ENCODE data around the gene CDHR3. TPM values are rescaled to one million over a fixed set of nuclear protein-coding genes. Genes with fewer than 3 reads are reported as not detected.

The CDHR3 gene
- total RNA-seq, 1 donor from 2014 or later, result 5.4 TPM

- no peaks in the 10 kb centered on the region for H3K27me3 Mint-ChIP-seq (ENCODE audit: low read depth)
- no peaks in the 10 kb centered on the region for H3K36me3 Mint-ChIP-seq (ENCODE audit: low read depth)
- H3K4me3 Mint-ChIP-seq, result no peak overlapping the region
- no peak overlapping the region for H3K27ac Mint-ChIP-seq (ENCODE audit: unreplicated experiment)
- no peaks in the 10 kb centered on the region for H3K9me3 Mint-ChIP-seq
- no peak for DNase-seq (ENCODE audit: low read depth, low spot score)
- H3K4me1 Mint-ChIP-seq, result peaks cover 31% of the 10 kb centered on the region
- TF ChIP-seq, protein P1, sequence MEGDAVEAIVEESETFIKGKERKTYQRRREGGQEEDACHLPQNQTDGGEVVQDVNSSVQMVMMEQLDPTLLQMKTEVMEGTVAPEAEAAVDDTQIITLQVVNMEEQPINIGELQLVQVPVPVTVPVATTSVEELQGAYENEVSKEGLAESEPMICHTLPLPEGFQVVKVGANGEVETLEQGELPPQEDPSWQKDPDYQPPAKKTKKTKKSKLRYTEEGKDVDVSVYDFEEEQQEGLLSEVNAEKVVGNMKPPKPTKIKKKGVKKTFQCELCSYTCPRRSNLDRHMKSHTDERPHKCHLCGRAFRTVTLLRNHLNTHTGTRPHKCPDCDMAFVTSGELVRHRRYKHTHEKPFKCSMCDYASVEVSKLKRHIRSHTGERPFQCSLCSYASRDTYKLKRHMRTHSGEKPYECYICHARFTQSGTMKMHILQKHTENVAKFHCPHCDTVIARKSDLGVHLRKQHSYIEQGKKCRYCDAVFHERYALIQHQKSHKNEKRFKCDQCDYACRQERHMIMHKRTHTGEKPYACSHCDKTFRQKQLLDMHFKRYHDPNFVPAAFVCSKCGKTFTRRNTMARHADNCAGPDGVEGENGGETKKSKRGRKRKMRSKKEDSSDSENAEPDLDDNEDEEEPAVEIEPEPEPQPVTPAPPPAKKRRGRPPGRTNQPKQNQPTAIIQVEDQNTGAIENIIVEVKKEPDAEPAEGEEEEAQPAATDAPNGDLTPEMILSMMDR (conservative IDR thresholded peaks at IDR 0.05), result no peak
Measured at GRCh38 chr7:106068538-106068961, 105.5 kb downstream of the CDHR3 start.

DNA sequence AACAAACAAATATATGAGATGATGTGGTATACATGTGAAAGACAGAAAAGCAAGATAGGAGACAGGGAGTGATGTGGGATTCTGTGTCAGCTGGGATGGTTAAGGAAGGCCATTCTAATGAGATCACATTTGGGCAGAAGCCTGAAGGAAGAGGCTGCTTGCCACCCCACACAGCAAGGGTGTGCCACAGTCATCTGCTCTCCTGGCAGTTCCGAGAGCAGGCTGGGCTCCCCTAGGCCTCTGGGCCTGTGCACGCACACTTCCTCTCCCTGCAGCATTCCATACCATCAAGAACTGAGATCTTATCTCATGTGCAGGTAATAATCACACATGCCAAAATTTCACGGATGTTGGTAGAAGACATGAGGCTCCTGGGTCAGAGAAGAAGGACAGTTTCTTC, 105.9 kb downstream of the CDHR3 start:
- H3K4me1 Mint-ChIP-seq, result peaks cover 28% of the 10 kb centered on the region
- H3K36me3 Mint-ChIP-seq (ENCODE audit: low read depth), result no peaks in the 10 kb centered on the region
- TF ChIP-seq, protein P1 (conservative IDR thresholded peaks at IDR 0.05), result no peak
- no peaks in the 10 kb centered on the region for H3K9me3 Mint-ChIP-seq
- H3K27ac Mint-ChIP-seq (ENCODE audit: unreplicated experiment), result no peak overlapping the region
- H3K4me3 Mint-ChIP-seq, result no peak overlapping the region
- no peaks in the 10 kb centered on the region for H3K27me3 Mint-ChIP-seq (ENCODE audit: low read depth)
- DNase-seq (ENCODE audit: low read depth, low spot score), result no peak

DNA sequence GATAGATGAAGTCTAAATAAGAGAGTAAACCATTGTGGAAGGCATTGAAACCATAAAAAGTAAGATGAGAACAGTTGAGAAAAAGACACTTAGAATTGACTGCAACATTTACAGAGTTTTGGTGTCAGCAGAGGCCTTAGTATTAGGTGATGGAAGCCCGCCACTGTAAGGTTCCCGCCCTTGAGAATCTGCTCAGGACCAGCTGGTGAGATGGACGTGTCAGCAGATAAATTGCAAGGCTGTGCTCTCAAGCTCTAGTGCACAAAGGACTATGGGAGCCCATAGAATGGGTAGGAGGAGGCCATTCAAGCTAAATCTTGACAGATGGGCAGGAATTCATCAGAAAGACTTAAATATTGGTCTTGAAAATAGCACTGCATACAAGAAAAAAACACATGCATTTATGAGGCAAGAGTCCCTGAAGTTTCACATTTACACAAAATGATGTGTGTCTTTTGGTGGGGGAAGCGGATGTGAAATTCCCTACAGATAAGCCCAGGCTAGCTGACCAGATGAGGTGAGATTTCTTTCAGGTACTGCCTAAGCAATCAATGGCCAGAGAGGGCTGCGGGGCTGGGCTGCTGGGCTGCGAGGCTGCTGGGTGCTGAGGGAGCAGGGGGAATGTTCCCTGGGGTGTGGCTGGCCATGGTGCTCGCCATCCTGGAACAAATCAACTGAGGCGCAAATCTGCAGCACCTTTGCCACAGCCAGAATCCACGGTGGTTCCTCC, 106.6 kb downstream of the CDHR3 start:
- Mint-ChIP-seq H3K4me3 (no peak overlapping the region), H3K27ac (ENCODE audit: unreplicated experiment) (no peak overlapping the region), H3K36me3 (ENCODE audit: low read depth) (no peaks in the 10 kb centered on the region), H3K27me3 (ENCODE audit: low read depth) (no peaks in the 10 kb centered on the region), H3K9me3 (no peaks in the 10 kb centered on the region), H3K4me1 (peaks cover 21% of the 10 kb centered on the region)
- DNase-seq (ENCODE audit: low read depth, low spot score), result no peak
- TF ChIP-seq, protein P1 (conservative IDR thresholded peaks at IDR 0.05), result no peak

DNA sequence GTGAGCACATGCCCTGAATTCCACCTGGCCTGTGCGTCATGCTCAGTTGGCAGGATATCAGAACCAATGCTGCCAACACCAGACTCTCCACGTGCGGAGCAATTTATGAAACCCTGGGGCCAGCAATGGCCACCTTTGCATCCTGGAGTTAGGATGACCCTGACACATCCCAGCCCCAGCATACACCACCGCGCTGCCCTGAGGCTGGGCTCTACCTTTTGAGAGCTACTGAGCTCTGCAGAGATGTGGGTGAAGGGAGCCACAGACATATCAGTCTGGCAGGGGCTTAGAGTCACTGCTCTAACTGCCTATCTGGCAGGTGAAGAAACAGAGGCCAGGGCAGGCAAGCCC, 107.1 kb downstream of the CDHR3 start:
- DNase-seq (ENCODE audit: low read depth, low spot score), result no peak
- Mint-ChIP-seq H3K36me3 (ENCODE audit: low read depth) (no peaks in the 10 kb centered on the region), H3K27me3 (ENCODE audit: low read depth) (no peaks in the 10 kb centered on the region), H3K27ac (ENCODE audit: unreplicated experiment) (no peak overlapping the region), H3K4me1 (peaks cover 16% of the 10 kb centered on the region), H3K4me3 (no peak overlapping the region), H3K9me3 (no peaks in the 10 kb centered on the region)
- TF ChIP-seq, protein P1 (conservative IDR thresholded peaks at IDR 0.05), result no peak

DNA sequence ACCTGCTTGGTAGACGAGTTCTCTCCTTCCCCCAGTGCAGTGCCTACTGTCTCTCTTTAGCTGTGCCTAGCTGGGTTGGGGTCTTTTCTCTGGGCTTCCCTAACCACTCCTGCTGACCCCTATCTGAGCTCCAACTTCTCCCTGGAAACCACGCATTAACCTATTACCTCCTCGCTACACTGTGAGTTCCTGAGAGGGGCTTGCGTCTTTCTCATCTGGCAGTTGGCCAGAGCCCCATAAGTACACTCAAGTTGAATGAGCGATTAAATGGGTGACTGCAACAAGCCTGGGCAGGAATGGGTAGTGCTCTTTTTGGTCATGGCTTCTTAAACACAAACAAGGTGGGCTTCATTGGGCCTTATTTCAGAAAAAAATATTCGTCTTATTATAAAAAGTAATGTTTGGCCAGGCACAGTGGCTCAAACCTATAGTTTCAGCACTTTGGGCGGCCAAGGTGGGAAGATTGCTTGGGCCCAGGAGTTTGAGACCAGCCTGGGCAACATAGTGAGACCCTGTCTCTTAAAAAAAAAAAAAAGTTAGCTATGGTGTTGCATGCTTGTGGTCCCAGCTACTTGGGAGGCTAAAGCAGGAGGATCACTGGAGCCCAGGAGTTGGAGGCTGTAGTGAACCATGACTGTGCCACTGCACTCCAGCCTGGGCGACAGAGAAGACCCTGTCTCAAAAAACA, 107.6 kb downstream of the CDHR3 start:
- DNase-seq (ENCODE audit: low read depth, low spot score), result no peak
- peaks cover 10% of the 10 kb centered on the region for H3K4me1 Mint-ChIP-seq
- no peak overlapping the region for H3K4me3 Mint-ChIP-seq
- no peaks in the 10 kb centered on the region for H3K36me3 Mint-ChIP-seq (ENCODE audit: low read depth)
- TF ChIP-seq, protein P1 (conservative IDR thresholded peaks at IDR 0.05), result no peak
- no peak overlapping the region for H3K27ac Mint-ChIP-seq (ENCODE audit: unreplicated experiment)
- H3K27me3 Mint-ChIP-seq (ENCODE audit: low read depth), result no peaks in the 10 kb centered on the region
- H3K9me3 Mint-ChIP-seq, result no peaks in the 10 kb centered on the region

Measured in neural crest cell (in vitro differentiated cells).